NCI-H69 (cell line): Measurements from ENCODE around the gene ONECUT3.
A peak's percentile ranks its signal among the peaks of the same experiment; 100 is the strongest.
"Not testable (repeated sequence)": the region's sequence is repeated elsewhere in the genome, so short reads cannot be mapped to it uniquely, and the experiment has no call there.

Source experiments
- DNase-seq: peaks from one replicate; lab custom pipeline; 2025; lab: John Stamatoyannopoulos, UW

Gene ONECUT3

GRCh38 chr19:1794424-1795172 is 41.3 kb downstream of the ONECUT3 start:
- DNase-seq, result no peak

- DNase-seq, result no peak
Observed at GRCh38 chr19:1796395-1797142, 43.3 kb downstream of the ONECUT3 start.

GRCh38 chr19:1797313-1797712 is 44.0 kb downstream of the ONECUT3 start:
- not testable (repeated sequence) for DNase-seq

- DNase-seq, result peak; percentile 27
Observed at GRCh38 chr19:1799695-1800342, 46.5 kb downstream of the ONECUT3 start.

- DNase-seq, result no peak
Observed at GRCh38 chr19:1804858-1805257, 51.6 kb downstream of the ONECUT3 start.

GRCh38 chr19:1805401-1806183 is 52.3 kb downstream of the ONECUT3 start:
- no peak for DNase-seq

- no peak for DNase-seq
Observed at GRCh38 chr19:1806184-1807029, 53.1 kb downstream of the ONECUT3 start.

GRCh38 chr19:1807030-1807694 is 53.9 kb downstream of the ONECUT3 start:
- no peak for DNase-seq

- DNase-seq, result peak; percentile 44
Observed at GRCh38 chr19:1807695-1808394, 54.5 kb downstream of the ONECUT3 start.

GRCh38 chr19:1808395-1808731 is 55.1 kb downstream of the ONECUT3 start:
- DNase-seq, result no peak

- DNase-seq, result no peak
Observed at GRCh38 chr19:1809678-1810077, 56.4 kb downstream of the ONECUT3 start.

GRCh38 chr19:1810439-1811160 is 57.3 kb downstream of the ONECUT3 start:
- DNase-seq, result no peak

- peak; percentile 68 for DNase-seq
Observed at GRCh38 chr19:1811472-1811894, 58.2 kb downstream of the ONECUT3 start.

GRCh38 chr19:1811942-1812425 is 58.7 kb downstream of the ONECUT3 start, which contains the start of gene ATP8B3:
ATP8B3 (minus strand) TSS chr19:1812276; CDS start chr19:1811736, 540 bp downstream.
- DNase-seq, result no peak

- DNase-seq, result peak; percentile 96
Observed at GRCh38 chr19:1812426-1813191, 59.3 kb downstream of the ONECUT3 start.

- peak; percentile 45 for DNase-seq
Observed at GRCh38 chr19:1813192-1814182, 60.2 kb downstream of the ONECUT3 start.

- DNase-seq, result no peak
Observed at GRCh38 chr19:1814391-1814790, 61.1 kb downstream of the ONECUT3 start.
